Smooth muscle cell (in vitro differentiated cells): ENCODE results near the gene TUBA4A. TPM values are rescaled to one million over a fixed set of nuclear protein-coding genes. Genes with fewer than 3 reads are reported as not detected.
A peak's percentile ranks its signal among the peaks of the same experiment; 100 is the strongest.

Experiments
- DNase-seq: peaks from one replicate; lab custom pipeline; 2025; ENCODE audit not compliant: unreplicated experiment; lab: John Stamatoyannopoulos, UW
- H2AFZ ChIP-seq: fragments of 200-600 bp; sonication (generic); 2 replicates; pipeline ENCODE4 v1.6.0; 2016; ENCODE audit warnings: antibody characterized with exemption, low read depth, mild to moderate bottlenecking
- H3F3A ChIP-seq: fragments of 200-600 bp; sonication (generic); 2 replicates; pipeline ENCODE4 v1.6.0; 2017; ENCODE audit warnings: antibody characterized with exemption, low read depth
- H3K27ac ChIP-seq: fragments of 200-600 bp; sonication (generic); 2 replicates; pipeline ENCODE4 v1.5.1; 2016; ENCODE audit warnings: low read depth, mild to moderate bottlenecking
- H3K27me3 ChIP-seq: fragments of 200-600 bp; sonication (generic); 2 replicates; pipeline ENCODE4 v1.6.1; 2016; ENCODE audit warnings: low read depth, mild to moderate bottlenecking
- H3K36me3 ChIP-seq: fragments of 200-600 bp; sonication (generic); 2 replicates; pipeline ENCODE4 v1.5.1; 2016; ENCODE audit warnings: low read depth
- H3K4me1 ChIP-seq: fragments of 200-600 bp; sonication (generic); 2 replicates; pipeline ENCODE4 v1.5.1; 2016; ENCODE audit warnings: low read depth
- H3K4me2 ChIP-seq: fragments of 200-600 bp; sonication (generic); 2 replicates; pipeline ENCODE4 v1.6.0; 2016; ENCODE audit warnings: mild to moderate bottlenecking
- H3K4me3 ChIP-seq: fragments of 200-600 bp; sonication (generic); 2 replicates; pipeline ENCODE4 v1.5.1; 2016; ENCODE audit warnings: mild to moderate bottlenecking
- H3K79me2 ChIP-seq: fragments of 200-600 bp; sonication (generic); 2 replicates; pipeline ENCODE4 v1.6.0; 2016; ENCODE audit warnings: low read depth, mild to moderate bottlenecking
- H3K9ac ChIP-seq: fragments of 200-600 bp; sonication (generic); 2 replicates; pipeline ENCODE4 v1.6.0; 2016; ENCODE audit warnings: low read depth
- H3K9me3 ChIP-seq: fragments of 200-600 bp; sonication (generic); replicated peaks from 2 replicates; pipeline ENCODE4 v1.5.1; 2016; ENCODE audit warnings: low read depth
- H4K20me1 ChIP-seq: fragments of 200-600 bp; sonication (generic); 2 replicates; pipeline ENCODE4 v1.6.0; 2016; ENCODE audit warnings: low read depth
- WGBS: methylation state at CpG from one replicate; pipeline ENCODE4 v1.1.7; 2016; ENCODE audit warnings: low lambda C conversion rate; 5-methylcytosine and 5-hydroxymethylcytosine counted together
- polyA plus RNA-seq: library from polyadenylated mRNA; unstranded; fragments of >200 nt; fragmentation: Nextera tagmentation; extraction: Ambion mirVana; gene quantifications from 2 replicates; pipeline ENCODE4 v1.2.1, GENCODE V29; 2016
- total RNA-seq: library from RNA; depleted of rRNA; stranded (reverse); fragments of >200 nt; gene quantifications from 2 replicates; pipeline ENCODE4 v1.2.3, GENCODE V29; 2014
- TF ChIP-seq, protein P1 (sequence below): fragments of 200-600 bp; sonication (generic); IDR thresholded peaks from 2 replicates; pipeline ENCODE4 v1.5.1; 2017; ENCODE audit warnings: borderline replicate concordance, mild to moderate bottlenecking, antibody characterized with exemption; ENCODE audit not compliant: insufficient read depth, poor library complexity, severe bottlenecking

The TUBA4A gene
- total RNA-seq = 44.0 and 53.2 TPM in 2 replicates
- 29.4 and 86.5 TPM in 2 replicates for polyA plus RNA-seq

DNA sequence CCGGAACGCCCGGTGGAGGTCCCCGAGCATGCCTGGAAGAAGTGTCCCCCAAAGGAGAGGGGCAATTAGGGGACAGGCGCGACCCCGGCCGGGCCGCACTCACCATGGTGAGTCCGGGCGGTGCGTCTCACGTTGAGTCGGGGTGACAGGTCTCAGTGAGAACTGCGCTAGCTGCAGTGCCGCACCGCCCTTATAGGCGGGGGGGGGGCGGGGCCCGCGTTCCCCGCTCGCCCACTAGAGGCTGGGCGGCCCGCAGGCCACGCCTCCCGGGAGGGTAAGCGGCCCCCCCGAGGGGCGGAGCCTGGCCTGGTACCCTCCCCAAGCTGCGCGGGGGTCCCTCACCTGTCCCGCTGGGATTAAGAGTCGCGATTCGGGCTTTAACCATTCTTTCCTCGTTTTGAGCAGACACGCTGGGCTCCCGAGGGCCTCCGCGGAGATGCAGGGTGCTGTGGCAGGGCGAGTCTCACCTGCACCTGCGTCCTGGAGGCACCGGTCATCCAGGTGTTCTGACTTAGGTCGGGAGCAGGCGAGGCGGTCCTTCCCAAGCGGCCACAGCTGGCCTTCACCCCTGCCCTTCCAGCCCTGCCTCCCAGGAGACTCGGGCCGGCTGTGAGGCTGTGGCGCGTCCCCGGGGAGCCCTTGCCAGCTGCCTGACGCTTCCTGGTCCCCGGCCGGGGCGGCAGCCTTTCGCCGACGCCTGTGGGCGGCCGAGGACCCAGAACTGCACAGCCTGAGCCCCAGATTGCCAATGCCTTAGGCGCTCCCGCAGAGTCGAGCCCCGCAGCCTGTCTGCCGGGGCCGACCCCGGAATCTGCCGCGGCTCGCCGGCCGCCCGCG is at the start of gene TUBA4A:
Gene TUBA4A (minus strand): TSS at position 166 of the 837 bp plus-strand sequence. CDS start 60 bp downstream, at position 106.
- no peaks in the 10 kb centered on the region for H3K36me3 ChIP-seq
- H4K20me1 ChIP-seq = no peaks in the 10 kb centered on the region
- DNase-seq = no peak
- peak within 1 kb of the TSS; percentile 92 for H3K4me2 ChIP-seq
- no peaks in the 10 kb centered on the region for H3K79me2 ChIP-seq
- TF ChIP-seq, protein P1, sequence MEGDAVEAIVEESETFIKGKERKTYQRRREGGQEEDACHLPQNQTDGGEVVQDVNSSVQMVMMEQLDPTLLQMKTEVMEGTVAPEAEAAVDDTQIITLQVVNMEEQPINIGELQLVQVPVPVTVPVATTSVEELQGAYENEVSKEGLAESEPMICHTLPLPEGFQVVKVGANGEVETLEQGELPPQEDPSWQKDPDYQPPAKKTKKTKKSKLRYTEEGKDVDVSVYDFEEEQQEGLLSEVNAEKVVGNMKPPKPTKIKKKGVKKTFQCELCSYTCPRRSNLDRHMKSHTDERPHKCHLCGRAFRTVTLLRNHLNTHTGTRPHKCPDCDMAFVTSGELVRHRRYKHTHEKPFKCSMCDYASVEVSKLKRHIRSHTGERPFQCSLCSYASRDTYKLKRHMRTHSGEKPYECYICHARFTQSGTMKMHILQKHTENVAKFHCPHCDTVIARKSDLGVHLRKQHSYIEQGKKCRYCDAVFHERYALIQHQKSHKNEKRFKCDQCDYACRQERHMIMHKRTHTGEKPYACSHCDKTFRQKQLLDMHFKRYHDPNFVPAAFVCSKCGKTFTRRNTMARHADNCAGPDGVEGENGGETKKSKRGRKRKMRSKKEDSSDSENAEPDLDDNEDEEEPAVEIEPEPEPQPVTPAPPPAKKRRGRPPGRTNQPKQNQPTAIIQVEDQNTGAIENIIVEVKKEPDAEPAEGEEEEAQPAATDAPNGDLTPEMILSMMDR = no peak
- H3F3A ChIP-seq = peaks cover 17% of the 10 kb centered on the region
- H3K4me3 ChIP-seq = peak within 1 kb of the TSS; percentile 57
- no peaks in the 10 kb centered on the region for H3K9me3 ChIP-seq
- H2AFZ ChIP-seq = peak within 1 kb of the TSS; percentile 71
- peaks cover 54% of the 10 kb centered on the region for H3K27me3 ChIP-seq
- H3K4me1 ChIP-seq = peaks cover 20% of the 10 kb centered on the region
- peak within 1 kb of the TSS; percentile 45 for H3K9ac ChIP-seq
- H3K27ac ChIP-seq = peak within 1 kb of the TSS; percentile 24
- 3% methylated on average over 72 of the region's 76 CpGs for WGBS

DNA sequence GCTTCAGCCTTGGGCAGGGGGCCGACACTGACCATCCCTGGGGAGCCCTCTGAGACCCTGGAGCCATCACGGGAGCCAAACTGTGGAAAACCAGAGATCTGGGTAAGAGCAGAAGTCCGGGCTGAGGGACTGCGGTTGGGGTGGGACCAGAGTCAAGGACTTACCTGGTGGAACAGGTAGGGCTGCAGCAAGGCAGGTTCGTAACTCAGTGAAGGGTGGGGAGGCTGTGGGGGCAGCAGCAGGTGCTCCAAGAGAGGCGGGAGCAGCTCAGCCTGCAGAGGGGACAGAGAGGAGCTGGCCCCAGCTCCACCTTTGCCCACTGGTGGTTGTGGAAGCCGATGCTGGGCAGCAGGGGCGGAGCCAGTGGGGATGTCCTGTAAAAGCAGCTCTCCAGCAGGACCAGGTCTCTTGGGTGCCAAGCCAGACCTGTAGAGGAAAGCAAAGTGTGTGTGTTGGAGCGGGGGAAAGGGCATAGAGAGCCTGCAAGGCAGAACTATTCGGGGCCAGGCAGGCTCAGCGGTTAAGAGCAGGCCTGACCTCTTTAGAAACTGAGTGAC is 48.8 kb upstream of the TUBA4A start:
- WGBS = 92% methylated on average over 11 of the region's 11 CpGs

DNA sequence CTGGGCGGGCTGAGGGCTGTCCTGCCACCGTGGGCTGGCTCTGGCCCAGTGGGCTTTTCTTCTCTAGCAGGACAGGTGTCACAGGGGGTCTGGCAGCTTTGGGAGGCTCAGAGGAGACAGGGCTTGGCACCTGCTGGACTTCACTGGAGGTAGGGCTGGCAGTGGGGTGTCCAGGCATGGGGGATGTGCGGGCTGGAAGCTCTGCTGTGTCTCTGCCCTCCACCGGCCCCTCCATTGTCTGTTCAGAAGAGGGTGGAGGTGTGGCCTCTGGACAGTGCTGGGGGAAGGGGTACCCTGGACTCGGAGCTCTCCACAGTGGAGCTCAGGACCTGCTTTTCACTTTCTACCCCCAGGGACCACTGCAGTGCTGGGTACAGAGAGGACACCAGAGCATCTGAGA is 46.3 kb upstream of the TUBA4A start:
- H3K36me3 ChIP-seq = no peaks in the 10 kb centered on the region
- no peak for DNase-seq
- no peak overlapping the region for H3K27ac ChIP-seq
- no peak overlapping the region for H3K4me2 ChIP-seq
- no peaks in the 10 kb centered on the region for H3F3A ChIP-seq
- H3K79me2 ChIP-seq = no peaks in the 10 kb centered on the region
- no peak overlapping the region for H2AFZ ChIP-seq
- no peaks in the 10 kb centered on the region for H4K20me1 ChIP-seq
- H3K9me3 ChIP-seq = no peaks in the 10 kb centered on the region
- no peak overlapping the region for H3K9ac ChIP-seq
- TF ChIP-seq, protein P1 = no peak
- no peaks in the 10 kb centered on the region for H3K4me1 ChIP-seq
- WGBS = 89% methylated on average over 5 of the region's 5 CpGs
- no peak overlapping the region for H3K4me3 ChIP-seq
- H3K27me3 ChIP-seq = no peaks in the 10 kb centered on the region

More for the DNA sequence above, 48.8 kb upstream of the TUBA4A start:
- H2AFZ ChIP-seq = no peak overlapping the region
- H3K27ac ChIP-seq = no peak overlapping the region
- H3K79me2 ChIP-seq = no peaks in the 10 kb centered on the region
- H3K4me3 ChIP-seq = no peak overlapping the region
- no peak overlapping the region for H3K9ac ChIP-seq
- H4K20me1 ChIP-seq = peaks cover under 1% of the 10 kb centered on the region
- no peaks in the 10 kb centered on the region for H3K4me1 ChIP-seq
- no peaks in the 10 kb centered on the region for H3K36me3 ChIP-seq
- TF ChIP-seq, protein P1 = no peak
- DNase-seq = no peak
- no peaks in the 10 kb centered on the region for H3F3A ChIP-seq
- H3K4me2 ChIP-seq = no peak overlapping the region
- no peaks in the 10 kb centered on the region for H3K27me3 ChIP-seq
- no peaks in the 10 kb centered on the region for H3K9me3 ChIP-seq
